H1 (cell line): ENCODE data around the gene PVALB. TPM values are rescaled to one million over a fixed set of nuclear protein-coding genes. Genes with fewer than 3 reads are reported as not detected.

ENCODE experiments used
- CBX8 ChIP-seq: fragments of 300-800, 300-1000 bp; sonication (generic); IDR thresholded peaks from 2 replicates; pipeline ENCODE4 v1.7.1; 2016; ENCODE audit warnings: low read depth, low read length, borderline replicate concordance
- E2F6 ChIP-seq: IDR thresholded peaks from 2 replicates; pipeline ENCODE4 v1.6.1; 2012; ENCODE audit warnings: inconsistent platforms
- SAP30 ChIP-seq: fragments of 300-600 bp; sonication (generic); IDR thresholded peaks from 2 replicates; pipeline ENCODE4 v1.7.1; 2012; ENCODE audit warnings: low read length, moderate library complexity, mild to moderate bottlenecking, inconsistent platforms; ENCODE audit not compliant: insufficient read depth, insufficient replicate concordance
- polyA plus RNA-seq, 7 experiments: library from polyadenylated mRNA; depleted of rRNA in 3 of 7; stranded (reverse) in 5 of 7; unstranded in 2 of 7; fragments of >200 nt in 5 of 7; fragments of 200-250 nt in 2 of 7; gene quantifications; 1 replicate in 5 of 7; 2 replicates in 1 of 7; 4 replicates in 1 of 7; pipeline versions ENCODE4 v1.2.1 to v1.2.3, GENCODE V29; 2011 to 2013; ENCODE audit warnings: missing spikeins in 2 of 7, mixed read lengths in 2 of 7
- total RNA-seq: library from RNA; stranded (reverse); fragmentation: NEBNext Ultra II Directional; extraction: Animal tissue kit (Norgen Biotek cat#: 25700); gene quantifications from 2 replicates; pipeline ENCODE4 v1.2.1, GENCODE V29; 2021

The PVALB gene
- total and polyA plus RNA-seq, 2 of the 8 experiments (the other 6 are each of a cell fraction or from before 2014, with no cell fraction given) = 1.7 to 5.4 TPM

DNA sequence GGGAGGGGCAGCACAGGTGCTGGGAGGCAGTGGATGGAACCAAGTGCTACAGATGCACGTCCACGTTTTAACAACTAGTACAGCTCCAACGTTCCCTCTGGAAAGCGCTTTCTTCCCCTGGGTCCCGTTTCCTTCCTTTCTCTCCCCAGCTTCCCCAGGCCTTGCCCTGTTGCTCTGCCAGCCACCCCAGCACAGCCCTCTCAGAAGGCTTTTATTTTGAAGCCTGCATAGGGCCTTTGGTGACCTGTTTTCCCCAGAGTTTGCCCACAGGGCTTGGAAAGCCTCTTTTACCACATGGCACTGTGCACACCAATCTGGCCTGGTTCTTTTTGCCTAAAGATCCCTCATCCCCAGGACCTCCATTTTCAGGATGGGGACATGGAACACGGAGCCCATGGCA is 30.1 kb upstream of the PVALB start (continued):
- TF ChIP-seq SAP30 (no peak), E2F6 (no peak), CBX8 (no peak)
